Lung (tissue), 12 donors: ENCODE results near the gene TNIK. TPM values are rescaled to one million over a fixed set of nuclear protein-coding genes. Genes with fewer than 3 reads are reported as not detected.

Experiments used
- ATAC-seq: fragments of 200-7000 bp; cut with Tn5 transposase; one replicate; pipeline ENCODE4 v1.9.1; 2020; ENCODE audit warnings: moderate number of reproducible peaks; ENCODE audit not compliant: insufficient read depth, low FRiP score
- DNase-seq, 3 donors: peaks; one replicate each; pipeline ENCODE4 v3.0.0-alpha.2; 2013 to 2017
- H3K27ac ChIP-seq, 2 donors: one replicate each; pipeline ENCODE4 v1.5.1; 2013; ENCODE audit warnings: mild to moderate bottlenecking in 2 of 2, moderate library complexity in 2 of 2, control low read depth in 1 of 2, inconsistent platforms in 1 of 2, low read depth in 1 of 2, low read length in 1 of 2
- H3K27me3 ChIP-seq, 3 donors: one replicate each; pipeline ENCODE4 v1.5.1; 2013; ENCODE audit warnings: low read length in 2 of 3; ENCODE audit not compliant: control insufficient read depth in 3 of 3, insufficient read depth in 3 of 3
- H3K36me3 ChIP-seq, 4 donors: one replicate each; pipeline ENCODE4 v1.5.1; 2013; ENCODE audit warnings: low read length in 4 of 4, mild to moderate bottlenecking in 1 of 4, moderate library complexity in 1 of 4; ENCODE audit not compliant: control insufficient read depth in 4 of 4, insufficient read depth in 4 of 4
- H3K4me1 ChIP-seq, 5 donors: one replicate each; pipeline ENCODE4 v1.5.1; 2013; ENCODE audit warnings: low read length in 5 of 5, mild to moderate bottlenecking in 2 of 5, moderate library complexity in 1 of 5; ENCODE audit not compliant: control insufficient read depth in 5 of 5, insufficient read depth in 5 of 5
- H3K4me3 ChIP-seq: one replicate; pipeline ENCODE4 v1.5.1; 2013; ENCODE audit warnings: mild to moderate bottlenecking, control low read depth, moderate library complexity
- H3K9ac ChIP-seq, 2 donors: one replicate each; pipeline ENCODE4 v1.5.1; 2013; ENCODE audit warnings: low read length in 2 of 2, control low read depth in 1 of 2; ENCODE audit not compliant: insufficient read depth in 1 of 2
- H3K9me3 ChIP-seq, 4 donors: one replicate each; pipeline ENCODE4 v1.5.1; 2013; ENCODE audit warnings: low read length in 3 of 4, mild to moderate bottlenecking in 1 of 4, moderate library complexity in 1 of 4; ENCODE audit not compliant: control insufficient read depth in 4 of 4, insufficient read depth in 3 of 4
- CTCF ChIP-seq: IDR thresholded peaks from 2 replicates; pipeline ENCODE4 v1.5.1; 2012; ENCODE audit warnings: mild to moderate bottlenecking; ENCODE audit errors: control extremely low read depth, extremely low read depth
- WGBS, 2 donors: extraction: QIAGEN DNeasy Blood & Tissue Kit; methylation state at CpG; one replicate each; pipeline ENCODE4 v1.1.7; 2013; 5-methylcytosine and 5-hydroxymethylcytosine counted together
- polyA plus RNA-seq, 2 donors: library from polyadenylated mRNA; stranded (reverse); fragments of 200-250 nt; gene quantifications; one replicate each; pipeline ENCODE4 v1.2.1, GENCODE V29; 2013
- total RNA-seq, 2 donors: library from RNA; depleted of rRNA in 1 of 2; stranded (reverse); fragments of >200 nt in 1 of 2; gene quantifications; one replicate each; pipeline ENCODE4 v1.2.1, GENCODE V29; 2014 to 2021
- donor health status: control.
- donor health status: control.
- donor health status: Bipolar disorder and iron deficiency.
- donor health status: healthy.
- donor health status: DM: yes; HTN: yes; CAD: no.

TNIK gene
- total and polyA plus RNA-seq, 4 donors = 9.4 to 36.3 (median 14.3) TPM

- DNase-seq (no peak), ATAC-seq (no peak)
- no peak overlapping the region for H3K9ac ChIP-seq
- TF ChIP-seq CTCF = no peak
- 74 to 84% methylated on average over 3 of the region's 3 CpGs for WGBS, 2 donors
- no peaks in the 10 kb centered on the region for H3K27me3 ChIP-seq
- H3K9me3 ChIP-seq = no peaks in the 10 kb centered on the region
- H3K36me3 ChIP-seq = no peaks in the 10 kb centered on the region
- H3K27ac ChIP-seq = no peak overlapping the region
- no peak overlapping the region for H3K4me3 ChIP-seq
- peaks cover 0 to 30% (median 10%) of the 10 kb centered on the region in 5 donors for H3K4me1 ChIP-seq
Measured at GRCh38 chr3:171444001-171444690, 16.1 kb downstream of the TNIK start.

- H3K27ac ChIP-seq = no peak overlapping the region
- no peaks in the 10 kb centered on the region for H3K9me3 ChIP-seq
- no peak overlapping the region for H3K4me3 ChIP-seq
- H3K9ac ChIP-seq = peak overlapping the region in 1 of 2 donors; percentile 44
- H3K36me3 ChIP-seq = no peaks in the 10 kb centered on the region
- TF ChIP-seq CTCF = no peak
- no peak for ATAC-seq
- DNase-seq = peak; percentile 12 to 91 (median 83)
- H3K27me3 ChIP-seq = no peaks in the 10 kb centered on the region
- WGBS, 2 donors = 52 to 71% methylated on average over 6 of the region's 6 CpGs
- H3K4me1 ChIP-seq = peaks cover 0 to 30% (median 10%) of the 10 kb centered on the region in 5 donors
Measured at GRCh38 chr3:171443211-171443957, 16.8 kb downstream of the TNIK start.

GRCh38 chr3:171442184-171442583 lies 18.0 kb downstream of the TNIK start:
- H3K4me3 ChIP-seq = no peak overlapping the region
- H3K4me1 ChIP-seq = peaks cover 0 to 34% (median 10%) of the 10 kb centered on the region in 5 donors
- H3K27ac ChIP-seq = no peak overlapping the region
- DNase-seq (no peak), ATAC-seq (no peak)
- no peaks in the 10 kb centered on the region for H3K9me3 ChIP-seq
- 24 to 35% methylated on average over 2 of the region's 2 CpGs for WGBS, 2 donors
- H3K27me3 ChIP-seq = no peaks in the 10 kb centered on the region
- H3K36me3 ChIP-seq = no peaks in the 10 kb centered on the region
- no peak overlapping the region for H3K9ac ChIP-seq
- TF ChIP-seq CTCF = no peak
